HG03196 (cell line): Measurements from ENCODE around the gene MED13L.
"Not testable (repeated sequence)": the region's sequence is repeated elsewhere in the genome, so short reads cannot be mapped to it uniquely, and the experiment has no call there.

Experiments used
- ATAC-seq: cut with Tn5 transposase; IDR thresholded peaks from one replicate; pipeline ENCODE4 v1.9.1; 2021; ENCODE audit not compliant: unreplicated experiment

MED13L gene

GRCh38 chr12:116248433-116248832, 29.1 kb downstream of the MED13L start:
- ATAC-seq: no peak

DNA sequence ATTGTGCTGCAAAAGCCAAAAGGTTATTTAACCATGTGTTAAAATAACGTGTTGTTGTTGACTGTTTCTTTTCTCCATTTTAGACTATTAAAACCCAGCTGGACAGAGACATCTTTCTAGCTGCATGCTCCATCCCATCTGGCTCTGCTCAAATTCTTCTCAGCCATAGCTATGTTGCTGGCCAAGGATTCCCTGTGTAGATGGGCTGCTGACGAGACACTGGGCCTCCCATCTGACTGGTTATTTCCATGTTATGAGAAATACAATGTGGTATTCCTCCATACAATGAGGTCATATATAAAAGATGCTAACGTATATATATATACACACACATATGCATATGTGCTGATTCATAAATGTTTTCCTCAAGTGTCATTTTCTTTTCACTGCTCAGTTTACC, 30.1 kb downstream of the MED13L start:
- ATAC-seq: no peak

GRCh38 chr12:116246490-116247179, 30.9 kb downstream of the MED13L start:
- no peak for ATAC-seq

GRCh38 chr12:116245189-116245588, 32.3 kb downstream of the MED13L start:
- ATAC-seq: no peak

- ATAC-seq: no peak
Measured at GRCh38 chr12:116244474-116245090, 32.9 kb downstream of the MED13L start.

- ATAC-seq: no peak
Measured at GRCh38 chr12:116244001-116244400, 33.5 kb downstream of the MED13L start.

GRCh38 chr12:116242740-116243139, 34.8 kb downstream of the MED13L start:
- no peak for ATAC-seq

DNA sequence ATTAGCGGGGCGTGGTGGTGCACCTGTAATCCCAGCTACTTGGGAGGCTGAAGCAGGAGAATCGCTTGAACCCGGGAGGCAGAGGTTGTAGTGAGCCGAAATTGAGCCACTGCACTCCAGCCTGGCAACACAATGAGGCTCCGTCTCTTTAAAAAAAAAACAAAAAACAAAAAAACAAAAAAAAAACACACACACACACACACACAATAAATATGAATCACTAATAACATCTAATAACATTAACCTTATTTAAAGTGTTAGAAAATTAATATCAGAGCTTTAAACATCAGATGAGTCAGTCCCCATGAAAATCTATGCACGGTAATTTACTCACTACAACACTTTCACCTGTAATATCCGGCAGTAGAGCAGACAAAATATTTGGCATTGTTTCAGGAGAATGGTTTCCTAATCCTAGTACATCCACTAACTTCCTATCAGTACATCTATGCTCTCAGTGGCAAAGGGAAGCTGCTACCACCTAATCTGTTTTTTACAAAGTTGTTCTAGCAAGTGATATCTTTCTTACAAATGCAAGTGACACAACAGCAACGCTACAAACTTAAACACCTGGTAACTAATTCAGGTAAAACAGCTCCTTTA, 36.2 kb downstream of the MED13L start:
- ATAC-seq: no peak

GRCh38 chr12:116238570-116239119, 38.8 kb downstream of the MED13L start:
- not testable (repeated sequence) for ATAC-seq

DNA sequence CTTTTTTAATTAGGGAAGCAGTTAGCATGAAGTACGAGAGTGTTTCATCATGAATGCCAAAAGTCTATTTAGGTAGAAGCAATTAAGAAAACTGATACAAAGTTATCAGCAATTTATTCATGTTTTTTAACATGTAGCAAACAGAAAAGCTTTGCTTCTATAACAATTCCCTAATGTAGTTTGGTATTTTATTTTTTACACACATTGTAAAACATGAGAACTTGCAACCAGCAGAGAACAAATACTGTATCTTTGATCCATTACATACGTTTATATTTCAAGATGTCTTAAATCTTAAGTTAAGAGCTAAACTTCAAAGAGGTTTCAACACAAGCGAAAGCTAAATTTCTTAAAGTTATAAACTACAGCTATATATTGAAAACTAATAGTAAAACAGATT, 39.3 kb downstream of the MED13L start:
- ATAC-seq: no peak

DNA sequence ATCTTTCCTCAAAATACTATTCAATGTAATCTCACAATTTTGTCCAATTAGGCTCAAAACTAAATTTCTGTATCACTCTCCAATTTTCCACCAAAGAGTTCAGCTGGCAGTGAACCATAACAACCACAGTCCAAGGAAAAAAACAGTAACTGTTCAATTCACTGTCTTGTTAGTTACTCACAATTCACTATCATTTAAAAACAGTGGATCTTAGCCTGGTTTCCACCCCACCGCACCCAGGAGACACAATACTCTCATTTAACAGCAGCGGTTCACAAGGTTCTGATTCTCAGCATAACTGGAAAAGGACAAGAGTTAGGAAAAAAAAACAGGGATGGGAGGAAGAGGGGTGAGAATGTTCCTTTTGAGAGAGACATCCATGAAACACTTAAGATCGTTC, 40.5 kb downstream of the MED13L start:
- ATAC-seq: no peak

- no peak for ATAC-seq
Measured at GRCh38 chr12:116236148-116236731, 41.3 kb downstream of the MED13L start.

GRCh38 chr12:116234148-116234547, 43.3 kb downstream of the MED13L start:
- not testable (repeated sequence) for ATAC-seq

GRCh38 chr12:116233669-116234068, 43.8 kb downstream of the MED13L start:
- ATAC-seq: no peak

- no peak for ATAC-seq
Measured at GRCh38 chr12:116227811-116228210, 49.7 kb downstream of the MED13L start.

DNA sequence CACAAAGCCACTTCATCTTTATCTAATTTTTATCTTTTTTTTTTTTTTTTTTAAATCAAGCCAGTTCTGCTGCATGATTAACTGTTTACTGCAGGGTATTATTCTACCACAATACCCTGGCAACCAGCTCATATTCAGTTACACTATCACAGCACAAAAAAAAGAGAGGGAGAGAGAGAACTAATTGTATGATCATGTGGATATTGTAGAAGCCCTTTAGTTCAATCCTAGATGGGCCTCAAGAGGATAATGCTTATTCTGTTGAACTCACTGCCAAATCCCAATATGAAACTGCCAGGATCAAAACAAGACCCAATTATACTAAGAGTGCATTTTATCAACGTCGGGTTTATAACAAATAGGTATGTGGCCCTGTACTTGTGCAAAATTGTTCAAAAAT, 51.5 kb downstream of the MED13L start:
- ATAC-seq: no peak

DNA sequence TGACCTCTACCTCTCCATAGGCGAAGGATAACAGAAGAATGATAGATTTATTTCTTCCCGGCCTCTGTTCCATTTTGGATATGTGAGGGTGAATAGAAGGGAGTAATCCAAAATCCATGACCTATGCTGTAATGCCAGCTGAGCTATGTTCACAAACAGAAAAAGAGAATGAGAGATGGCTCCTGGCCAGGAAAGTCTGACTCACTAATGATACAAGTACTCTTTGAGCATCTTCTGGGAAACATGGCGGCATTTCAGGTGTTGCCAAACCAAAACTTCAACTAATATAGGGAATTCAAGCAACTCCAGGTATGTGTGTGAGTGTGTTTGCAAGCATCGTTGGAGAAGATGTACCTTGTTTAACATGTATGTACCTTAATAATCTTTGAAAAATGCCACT, 55.1 kb downstream of the MED13L start:
- no peak for ATAC-seq

DNA sequence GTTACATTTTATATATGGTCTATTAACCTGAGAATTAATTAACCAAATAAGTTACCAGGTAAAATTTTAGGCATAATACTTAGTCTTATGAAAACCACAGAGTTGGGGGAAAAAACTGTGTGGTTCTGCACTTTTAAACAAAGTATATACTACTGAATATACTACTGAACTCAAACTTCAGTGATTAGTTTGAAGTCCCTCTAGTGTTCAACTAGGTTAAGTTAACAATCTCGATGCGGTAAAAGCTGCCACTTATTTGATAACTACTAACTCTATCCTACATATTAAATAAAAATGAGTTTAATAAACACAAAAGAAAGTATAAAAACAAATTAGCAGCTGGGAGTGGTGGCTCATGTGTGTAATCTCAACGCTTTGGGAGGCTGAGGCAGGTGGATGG, 56.7 kb downstream of the MED13L start:
- no peak for ATAC-seq

DNA sequence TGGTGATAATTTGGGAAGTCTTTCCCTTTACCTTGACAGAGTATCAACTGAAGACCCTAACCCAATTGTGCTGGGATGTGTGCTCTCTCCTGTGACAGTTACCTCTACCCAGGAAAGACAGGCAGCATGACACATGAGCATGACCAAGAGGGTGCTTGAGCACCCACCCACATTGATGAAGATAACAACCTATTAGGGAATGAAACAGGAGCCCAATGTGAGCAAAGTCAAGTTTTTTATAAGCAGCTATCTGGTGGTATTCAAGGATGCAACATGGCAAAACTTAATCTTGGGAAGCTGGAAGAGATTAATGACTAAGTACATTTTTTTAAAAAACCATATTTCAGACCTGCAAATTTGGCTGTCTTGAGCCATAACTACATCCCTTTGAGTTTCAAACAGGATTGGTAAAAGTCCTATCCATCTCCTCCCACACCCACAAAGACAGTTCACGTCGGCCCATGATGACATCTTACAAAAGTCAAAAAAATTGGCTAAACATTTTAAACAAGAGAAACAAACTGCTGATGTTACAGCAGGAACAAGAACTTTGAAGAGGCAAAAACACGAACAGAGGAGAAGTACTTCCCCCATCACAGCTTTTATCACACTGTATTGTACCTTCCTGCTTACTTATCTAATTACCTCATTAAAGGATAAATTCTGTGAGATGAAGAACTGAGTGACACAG, 60.3 kb downstream of the MED13L start:
- ATAC-seq: no peak

- ATAC-seq: no peak
Measured at GRCh38 chr12:116216022-116216756, 61.3 kb downstream of the MED13L start.

DNA sequence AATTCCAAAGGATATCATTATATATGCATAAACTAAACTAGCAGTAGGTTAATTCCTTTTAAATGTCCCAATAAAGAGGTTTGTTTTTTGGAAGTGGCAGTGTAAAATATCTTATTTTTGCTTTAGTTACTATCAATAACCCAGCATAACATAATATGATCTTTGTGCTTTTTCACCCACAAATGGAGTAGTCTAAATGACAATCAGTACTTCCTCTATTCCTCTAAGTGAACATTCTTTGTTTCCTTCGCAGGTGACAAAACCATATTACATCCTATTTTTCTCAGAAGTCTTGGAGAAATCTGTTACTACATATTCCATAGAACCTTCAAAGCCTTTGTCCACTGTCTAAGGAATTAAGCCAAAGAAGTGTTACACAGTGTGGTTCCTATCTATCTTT, 62.5 kb downstream of the MED13L start:
- ATAC-seq: no peak
